ENCODE measurements around the gene LSM3. TPM values are rescaled to one million over a fixed set of nuclear protein-coding genes. Genes with fewer than 3 reads are reported as not detected.

The LSM3 gene
- total and polyA plus RNA-seq, 11 donors, result 11.6 to 15.9 (median 13.7) TPM

GRCh38 chr3:14142567-14143270, 35.9 kb upstream of the LSM3 start:
- TF ChIP-seq POLR2A (IDR thresholded peaks at IDR 0.05), result no peak
- TF ChIP-seq, protein P1, sequence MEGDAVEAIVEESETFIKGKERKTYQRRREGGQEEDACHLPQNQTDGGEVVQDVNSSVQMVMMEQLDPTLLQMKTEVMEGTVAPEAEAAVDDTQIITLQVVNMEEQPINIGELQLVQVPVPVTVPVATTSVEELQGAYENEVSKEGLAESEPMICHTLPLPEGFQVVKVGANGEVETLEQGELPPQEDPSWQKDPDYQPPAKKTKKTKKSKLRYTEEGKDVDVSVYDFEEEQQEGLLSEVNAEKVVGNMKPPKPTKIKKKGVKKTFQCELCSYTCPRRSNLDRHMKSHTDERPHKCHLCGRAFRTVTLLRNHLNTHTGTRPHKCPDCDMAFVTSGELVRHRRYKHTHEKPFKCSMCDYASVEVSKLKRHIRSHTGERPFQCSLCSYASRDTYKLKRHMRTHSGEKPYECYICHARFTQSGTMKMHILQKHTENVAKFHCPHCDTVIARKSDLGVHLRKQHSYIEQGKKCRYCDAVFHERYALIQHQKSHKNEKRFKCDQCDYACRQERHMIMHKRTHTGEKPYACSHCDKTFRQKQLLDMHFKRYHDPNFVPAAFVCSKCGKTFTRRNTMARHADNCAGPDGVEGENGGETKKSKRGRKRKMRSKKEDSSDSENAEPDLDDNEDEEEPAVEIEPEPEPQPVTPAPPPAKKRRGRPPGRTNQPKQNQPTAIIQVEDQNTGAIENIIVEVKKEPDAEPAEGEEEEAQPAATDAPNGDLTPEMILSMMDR (IDR thresholded peaks at IDR 0.05), result no peak
- peaks cover 0 to 70% (median 36%) of the 10 kb centered on the region in 12 donors for H3K4me1 ChIP-seq
- peak overlapping the region in 10 of 12 donors; percentile 13 to 91 (median 81) for H3K27ac ChIP-seq
- H3K36me3 ChIP-seq, result peaks cover 0 to 79% (median 60%) of the 10 kb centered on the region in 9 donors
- H3K4me3 ChIP-seq, result no peak overlapping the region
- H3K9me3 ChIP-seq, result no peaks in the 10 kb centered on the region
- WGBS, 4 donors, result 81 to 88% (median 83%) methylated on average over 8 of the region's 8 CpGs
- no peak for ATAC-seq
- H3K27me3 ChIP-seq, result no peaks in the 10 kb centered on the region
- intact Hi-C loops (cut with DNase I), result loop anchor here in 1 of 10 donors (10.0 kb wide), 1 partner anchor 488 kb away; no protein-coding TSS in a partner anchor
- DNase-seq, result no peak

GRCh38 chr3:14143271-14144225, 35.1 kb upstream of the LSM3 start:
- TF ChIP-seq POLR2A (IDR thresholded peaks at IDR 0.05), result peak in 1 of 2 donors; percentile 23
- TF ChIP-seq, protein P1 (IDR thresholded peaks at IDR 0.05), result no peak
- peak in 3 of 4 donors; percentile 28 to 55 (median 39) for ATAC-seq
- peaks cover 0 to 74% (median 36%) of the 10 kb centered on the region in 12 donors for H3K4me1 ChIP-seq
- peak overlapping the region in 4 of 12 donors; percentile 4 to 40 (median 34) for H3K4me3 ChIP-seq
- peaks cover 0 to 79% (median 60%) of the 10 kb centered on the region in 9 donors for H3K36me3 ChIP-seq
- intact Hi-C loops (cut with DNase I), result loop anchor here in 3 of 10 donors (1.0 to 10.0 kb wide), 5 partner anchors 18 to 489 kb away; partner anchors contain the start of genes CHCHD4 (in 2 of the 3), TMEM43 (in 2 of the 3), LSM3 (in 1 of the 3) and XPC (in 1 of the 3)
- DNase-seq, result no peak
- peak overlapping the region; percentile 34 to 91 (median 81) for H3K27ac ChIP-seq
- no peaks in the 10 kb centered on the region for H3K27me3 ChIP-seq
- no peaks in the 10 kb centered on the region for H3K9me3 ChIP-seq
- WGBS, 4 donors, result 54 to 64% (median 59%) methylated on average over 7 of the region's 7 CpGs

DNA sequence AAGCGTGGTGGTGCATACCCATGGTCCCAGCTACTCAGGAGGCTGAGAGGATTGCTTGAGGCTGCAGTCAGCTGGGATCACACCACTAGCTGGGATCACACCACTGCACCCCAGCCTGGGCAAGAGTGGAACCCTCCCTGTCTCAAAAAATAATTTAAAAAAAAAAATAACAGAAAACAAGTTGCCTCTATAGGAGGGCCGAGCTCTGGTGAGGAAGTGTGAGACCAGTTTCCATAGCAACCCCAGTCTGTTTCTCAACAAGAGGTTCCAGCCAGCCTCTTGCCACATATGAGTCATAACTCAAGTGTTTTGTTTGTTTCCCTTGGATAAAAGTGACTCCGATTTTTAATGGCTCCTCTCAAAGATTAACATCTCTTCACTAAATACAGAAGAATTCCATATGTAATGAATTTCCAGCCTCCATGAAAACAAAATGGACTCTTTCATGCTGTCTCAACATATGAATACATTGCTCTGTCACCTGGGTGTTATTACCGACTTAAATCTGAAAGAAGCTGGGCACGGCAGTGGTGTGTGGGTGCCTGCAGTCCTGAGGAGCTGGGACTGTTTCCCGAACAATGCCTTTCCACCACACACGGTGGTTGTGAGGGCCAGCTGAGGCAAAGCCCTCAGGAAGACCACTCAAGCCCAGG, 34.1 kb upstream of the LSM3 start:
- DNase-seq, result peak in 4 of 5 donors; percentile 61 to 80 (median 74)
- no peaks in the 10 kb centered on the region for H3K9me3 ChIP-seq
- intact Hi-C loops (cut with DNase I), result loop anchor here in 3 of 10 donors (1.0 to 10.0 kb wide), 5 partner anchors 19 to 490 kb away; partner anchors contain the start of genes CHCHD4 (in 2 of the 3), TMEM43 (in 2 of the 3), LSM3 (in 1 of the 3) and XPC (in 1 of the 3)
- 9 to 19% (median 13%) methylated on average over 7 of the region's 7 CpGs for WGBS, 4 donors
- TF ChIP-seq POLR2A (IDR thresholded peaks at IDR 0.05), result no peak
- TF ChIP-seq, protein P1 (IDR thresholded peaks at IDR 0.05), result no peak
- peak overlapping the region in 8 of 12 donors; percentile 10 to 40 (median 32) for H3K4me3 ChIP-seq
- peak; percentile 65 to 89 (median 80) for ATAC-seq
- H3K27ac ChIP-seq, result peak overlapping the region; percentile 34 to 91 (median 81)
- H3K4me1 ChIP-seq, result peaks cover 0 to 74% (median 36%) of the 10 kb centered on the region in 12 donors
- H3K27me3 ChIP-seq, result no peaks in the 10 kb centered on the region
- H3K36me3 ChIP-seq, result peaks cover 0 to 76% (median 52%) of the 10 kb centered on the region in 9 donors

Data from heart left ventricle (tissue), 16 donors.